Measurements from ENCODE around the gene HPCAL4. TPM values are rescaled to one million over a fixed set of nuclear protein-coding genes. Genes with fewer than 3 reads are reported as not detected.

The HPCAL4 gene
- total RNA-seq, 2 donors from 2014 or later = 0.18 to 4.3 TPM

DNA sequence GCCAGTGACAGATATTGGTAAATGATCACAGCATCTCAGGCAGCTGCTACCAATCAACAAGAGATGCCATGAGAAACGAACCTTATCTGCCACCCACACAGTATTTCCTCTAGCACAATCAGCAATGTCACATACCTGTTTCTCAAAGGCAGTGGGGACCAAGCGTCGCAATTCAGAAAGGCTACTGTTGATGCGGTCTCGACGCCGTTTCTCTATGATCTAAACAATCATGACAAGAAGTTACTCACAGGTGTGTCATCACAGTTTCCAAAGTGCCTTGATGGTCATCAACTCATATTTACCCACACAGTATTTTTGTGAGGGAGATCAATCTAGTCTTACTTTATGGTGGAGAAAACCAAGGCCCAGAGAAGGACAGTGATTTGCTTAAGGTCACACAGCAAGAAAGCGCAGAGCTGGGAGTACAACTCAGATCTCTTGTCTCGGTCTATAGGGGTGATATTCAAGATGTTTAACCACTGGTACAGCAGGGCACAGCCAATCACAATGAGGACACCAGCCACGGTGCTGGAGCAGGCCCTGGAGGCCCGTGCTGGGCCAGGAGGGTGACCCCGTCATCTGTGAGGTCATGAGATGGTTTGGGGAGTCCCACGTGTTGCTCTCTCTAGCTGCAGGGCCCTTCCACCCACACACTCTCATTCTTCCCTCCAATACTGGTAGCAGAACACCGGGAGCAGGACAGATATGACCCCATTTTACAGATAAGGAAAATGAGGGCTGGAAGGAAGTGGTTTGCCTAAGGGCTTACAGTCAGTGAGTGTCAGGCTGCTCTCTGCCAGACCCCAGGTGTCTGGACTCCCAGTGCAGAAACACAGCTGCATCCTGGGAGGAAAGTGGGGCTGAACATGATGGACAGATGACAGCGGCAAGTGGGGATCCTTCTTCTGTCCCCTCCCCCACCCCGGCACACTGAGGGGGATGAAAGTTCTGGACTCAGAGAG, 59.6 kb downstream of the HPCAL4 start:
- H3K9me3 Mint-ChIP-seq = no peaks in the 10 kb centered on the region
- DNase-seq (ENCODE audit: low spot score in 2 of 2) = no peak
- H3K36me3 Mint-ChIP-seq = no peaks in the 10 kb centered on the region
- peak overlapping the region in 1 of 2 donors; percentile 88 for H3K27ac Mint-ChIP-seq
- peak; percentile 56 to 72 for ATAC-seq

DNA sequence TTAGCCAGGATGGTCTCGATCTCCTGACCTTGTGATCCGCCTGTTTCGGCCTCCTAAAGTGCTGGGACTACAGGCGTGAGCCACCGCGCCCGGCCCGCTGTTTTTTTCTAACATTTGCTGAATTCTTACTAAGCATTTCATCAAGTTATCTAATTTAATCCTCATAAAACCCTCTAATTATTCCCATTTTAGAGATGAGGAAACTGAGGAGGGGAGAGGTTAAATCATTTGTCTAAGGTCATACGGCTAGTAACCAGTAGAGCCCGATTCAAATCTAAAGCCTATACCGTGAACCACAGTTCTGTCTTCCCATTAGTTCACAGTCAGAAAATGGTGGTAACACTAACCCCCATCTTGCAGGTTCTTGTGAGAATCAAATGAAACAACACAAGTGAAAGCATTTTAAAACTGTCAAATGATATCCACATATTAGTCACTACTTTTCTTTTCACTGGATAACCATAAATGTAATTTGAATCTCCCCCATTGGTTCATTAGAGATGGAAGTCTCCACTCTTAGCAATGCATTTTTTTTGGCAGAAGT, 62.4 kb downstream of the HPCAL4 start:
- Mint-ChIP-seq H3K36me3 (no peaks in the 10 kb centered on the region), H3K27ac (no peak overlapping the region), H3K9me3 (no peaks in the 10 kb centered on the region)
- no peak for DNase-seq (ENCODE audit: low spot score in 2 of 2)
- ATAC-seq = peak in 1 of 2 donors; percentile 65

Other genes starting within 250 kb of the HPCAL4 start
- under 1 TPM in 1 of 2 donors, not detected in 1; 0.14 TPM for gene BMP8A, start 199.8 kb downstream of the HPCAL4 start, total RNA-seq
- 100 to 1,000 TPM; 168 to 287 TPM for gene PABPC4, start 114.6 kb downstream of the HPCAL4 start, total RNA-seq
- gene HEYL, start 51.8 kb downstream of the HPCAL4 start, total RNA-seq = 1 to 10 TPM in 1 of 2 donors, not detected in 1; 1.1 TPM
- gene NT5C1A, start 19.3 kb downstream of the HPCAL4 start, total RNA-seq = under 1 TPM in 1 of 2 donors, not detected in 1; 0.97 TPM
- gene PPIE, start 47.4 kb upstream of the HPCAL4 start, total RNA-seq = 10 to 100 TPM; 70.6 to 79.5 TPM
- gene OXCT2, start 79.9 kb upstream of the HPCAL4 start, total RNA-seq = 1 to 10 TPM; 1.2 to 2.9 TPM
- under 1 TPM; 0.11 to 0.84 TPM for gene BMP8B, start 97.4 kb upstream of the HPCAL4 start, total RNA-seq
- gene TRIT1, start 192.1 kb upstream of the HPCAL4 start, total RNA-seq = 10 to 100 TPM; 14.5 to 45.1 TPM
- gene MYCL, start 210.5 kb upstream of the HPCAL4 start, total RNA-seq = under 1 TPM; 0.14 to 0.72 TPM